ENCODE results near the gene PRSS12.

Gene PRSS12

DNA sequence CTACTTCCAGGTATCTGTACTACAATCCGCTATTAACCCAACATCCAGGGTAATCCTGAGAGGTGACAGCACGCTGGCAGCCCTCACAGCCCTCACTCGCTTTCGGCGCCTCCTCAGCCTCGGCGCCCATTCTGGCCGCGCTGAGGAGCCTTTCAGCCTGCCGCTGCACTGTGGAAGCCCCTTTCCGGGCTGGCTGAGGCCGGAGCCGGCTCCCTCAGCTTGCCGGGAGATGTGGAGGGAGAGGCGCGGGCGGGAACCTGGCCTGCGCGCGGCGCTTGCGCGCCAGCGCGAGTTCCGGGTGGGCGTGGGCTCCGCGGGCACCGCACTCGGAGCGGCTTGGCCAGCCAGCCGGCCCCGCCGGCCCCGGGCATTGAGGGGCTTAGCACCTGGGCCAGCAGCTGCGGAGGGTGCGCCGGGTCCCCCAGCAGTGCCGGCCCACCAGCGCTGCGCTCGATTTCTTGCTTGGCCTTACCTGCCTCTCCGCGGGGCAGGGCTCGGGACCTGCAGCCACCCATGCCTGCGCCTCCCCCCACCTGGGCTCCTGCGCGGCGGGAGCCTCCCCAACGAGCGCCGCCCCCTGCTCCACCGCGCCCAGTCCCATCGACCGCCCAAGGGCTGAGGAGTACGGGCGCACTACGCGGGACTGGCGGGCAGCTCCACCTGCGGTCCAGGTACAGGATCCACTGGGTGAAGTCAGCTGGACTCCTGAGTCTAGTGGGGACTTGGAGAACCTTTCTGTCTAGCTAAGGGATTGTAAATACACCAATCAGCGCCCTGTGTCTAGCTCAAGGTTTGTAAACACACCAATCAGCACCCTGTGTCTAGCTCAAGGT, 87.3 kb downstream of the PRSS12 start:
- TF ChIP-seq, protein P1, sequence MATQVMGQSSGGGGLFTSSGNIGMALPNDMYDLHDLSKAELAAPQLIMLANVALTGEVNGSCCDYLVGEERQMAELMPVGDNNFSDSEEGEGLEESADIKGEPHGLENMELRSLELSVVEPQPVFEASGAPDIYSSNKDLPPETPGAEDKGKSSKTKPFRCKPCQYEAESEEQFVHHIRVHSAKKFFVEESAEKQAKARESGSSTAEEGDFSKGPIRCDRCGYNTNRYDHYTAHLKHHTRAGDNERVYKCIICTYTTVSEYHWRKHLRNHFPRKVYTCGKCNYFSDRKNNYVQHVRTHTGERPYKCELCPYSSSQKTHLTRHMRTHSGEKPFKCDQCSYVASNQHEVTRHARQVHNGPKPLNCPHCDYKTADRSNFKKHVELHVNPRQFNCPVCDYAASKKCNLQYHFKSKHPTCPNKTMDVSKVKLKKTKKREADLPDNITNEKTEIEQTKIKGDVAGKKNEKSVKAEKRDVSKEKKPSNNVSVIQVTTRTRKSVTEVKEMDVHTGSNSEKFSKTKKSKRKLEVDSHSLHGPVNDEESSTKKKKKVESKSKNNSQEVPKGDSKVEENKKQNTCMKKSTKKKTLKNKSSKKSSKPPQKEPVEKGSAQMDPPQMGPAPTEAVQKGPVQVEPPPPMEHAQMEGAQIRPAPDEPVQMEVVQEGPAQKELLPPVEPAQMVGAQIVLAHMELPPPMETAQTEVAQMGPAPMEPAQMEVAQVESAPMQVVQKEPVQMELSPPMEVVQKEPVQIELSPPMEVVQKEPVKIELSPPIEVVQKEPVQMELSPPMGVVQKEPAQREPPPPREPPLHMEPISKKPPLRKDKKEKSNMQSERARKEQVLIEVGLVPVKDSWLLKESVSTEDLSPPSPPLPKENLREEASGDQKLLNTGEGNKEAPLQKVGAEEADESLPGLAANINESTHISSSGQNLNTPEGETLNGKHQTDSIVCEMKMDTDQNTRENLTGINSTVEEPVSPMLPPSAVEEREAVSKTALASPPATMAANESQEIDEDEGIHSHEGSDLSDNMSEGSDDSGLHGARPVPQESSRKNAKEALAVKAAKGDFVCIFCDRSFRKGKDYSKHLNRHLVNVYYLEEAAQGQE (IDR thresholded peaks at IDR 0.05; ENCODE audit: insufficient read depth in 1 of 2, low read depth in 2 of 2, low read length in 2 of 2) = no peak
- TF ChIP-seq FOXP2 (optimal IDR thresholded peaks at IDR 0.05; ENCODE audit: borderline replicate concordance, extremely low read depth, extremely low read length, insufficient read depth) (no peak), POLR2AphosphoS5 (IDR thresholded peaks at IDR 0.05; ENCODE audit: low read depth, low read length) (no peak), TAF1 (IDR thresholded peaks at IDR 0.05; ENCODE audit: borderline replicate concordance, insufficient read depth, low read length) (no peak), SIN3A (IDR thresholded peaks at IDR 0.05; ENCODE audit: borderline replicate concordance, insufficient read depth, low read length) (no peak)

DNA sequence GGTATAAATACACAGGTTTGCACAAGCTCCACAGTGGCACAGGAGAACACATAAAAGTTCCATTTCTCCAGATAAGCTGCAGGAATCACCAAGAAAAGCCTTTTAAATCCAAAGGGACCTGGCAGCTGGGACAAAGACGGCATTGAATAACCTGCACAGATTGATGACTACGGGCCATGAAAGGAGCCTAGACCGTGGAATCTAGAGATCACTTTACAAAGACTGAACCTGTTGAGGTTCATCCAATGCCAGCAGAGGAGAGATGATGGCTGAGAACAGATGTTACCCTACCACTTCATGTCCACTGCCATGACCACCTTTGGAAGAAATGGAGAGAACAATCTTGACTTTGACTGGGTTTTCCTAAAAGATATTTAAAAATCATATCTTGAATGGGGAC, 88.7 kb downstream of the PRSS12 start:
- TF ChIP-seq FOXP2 (optimal IDR thresholded peaks at IDR 0.05; ENCODE audit: borderline replicate concordance, extremely low read depth, extremely low read length, insufficient read depth) (no peak), POLR2AphosphoS5 (IDR thresholded peaks at IDR 0.05; ENCODE audit: low read depth, low read length) (no peak), TAF1 (IDR thresholded peaks at IDR 0.05; ENCODE audit: borderline replicate concordance, insufficient read depth, low read length) (no peak), SIN3A (IDR thresholded peaks at IDR 0.05; ENCODE audit: borderline replicate concordance, insufficient read depth, low read length) (no peak)
- TF ChIP-seq, protein P1 (IDR thresholded peaks at IDR 0.05; ENCODE audit: insufficient read depth in 1 of 2, low read depth in 2 of 2, low read length in 2 of 2) = no peak

DNA sequence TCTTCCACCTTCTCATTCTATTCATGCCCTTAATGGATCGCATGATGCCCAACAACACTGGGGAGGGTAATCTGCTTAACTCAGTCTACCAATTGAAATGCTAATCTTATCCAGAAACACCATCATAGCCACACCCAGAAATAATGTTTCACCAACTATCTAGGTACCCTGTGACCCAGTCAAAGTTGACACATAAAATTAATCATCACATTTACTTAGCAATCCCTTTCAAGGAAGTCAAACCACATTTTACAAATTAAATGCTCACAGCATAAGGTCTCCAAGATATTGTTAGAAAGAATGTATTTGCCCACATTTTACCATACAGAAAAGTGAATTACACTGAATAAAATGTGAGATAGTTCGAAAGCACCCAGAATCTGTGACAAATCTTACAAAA, 92.5 kb downstream of the PRSS12 start:
- TF ChIP-seq SIN3A (IDR thresholded peaks at IDR 0.05; ENCODE audit: borderline replicate concordance, insufficient read depth, low read length) (no peak), TAF1 (IDR thresholded peaks at IDR 0.05; ENCODE audit: borderline replicate concordance, insufficient read depth, low read length) (no peak), POLR2AphosphoS5 (IDR thresholded peaks at IDR 0.05; ENCODE audit: low read depth, low read length) (no peak)
- TF ChIP-seq, protein P1 (IDR thresholded peaks at IDR 0.05; ENCODE audit: insufficient read depth in 1 of 2, low read depth in 2 of 2, low read length in 2 of 2) = no peak

DNA sequence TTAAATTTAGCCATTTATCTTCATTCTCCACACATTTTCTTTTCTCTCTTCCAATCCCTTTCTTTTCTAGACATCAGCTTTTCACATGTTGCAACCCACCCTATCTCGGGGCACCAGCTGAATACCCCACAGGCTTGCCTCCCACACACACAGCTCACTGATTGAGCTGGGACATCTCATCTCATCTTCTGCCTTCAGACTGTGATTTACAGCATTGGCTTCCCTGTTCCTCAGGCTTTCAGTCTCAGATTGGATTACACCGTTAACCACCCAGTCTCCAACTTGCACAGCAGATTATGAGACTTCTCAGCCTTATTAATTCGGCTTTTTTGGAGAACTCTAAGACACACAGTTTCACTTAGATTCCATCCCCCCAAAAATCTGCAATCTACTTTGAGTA, 93.7 kb downstream of the PRSS12 start:
- no peak for TF ChIP-seq SIN3A (IDR thresholded peaks at IDR 0.05; ENCODE audit: borderline replicate concordance, insufficient read depth, low read length)
- no peak for TF ChIP-seq FOXP2 (optimal IDR thresholded peaks at IDR 0.05; ENCODE audit: borderline replicate concordance, extremely low read depth, extremely low read length, insufficient read depth)
- no peak for TF ChIP-seq TAF1 (IDR thresholded peaks at IDR 0.05; ENCODE audit: borderline replicate concordance, insufficient read depth, low read length)
- TF ChIP-seq, protein P1 (IDR thresholded peaks at IDR 0.05; ENCODE audit: insufficient read depth in 1 of 2, low read depth in 2 of 2, low read length in 2 of 2) = no peak
- TF ChIP-seq POLR2AphosphoS5 (IDR thresholded peaks at IDR 0.05; ENCODE audit: low read depth, low read length) = no peak
